Gastrocnemius medialis (tissue), 4 donors: ENCODE results near the gene TFB2M.

Source experiments
- POLR2A ChIP-seq, 2 donors: fragments of 450-650 bp; IDR thresholded peaks; one replicate each; pipeline ENCODE4 v1.6.1; 2017; ENCODE audit warnings: antibody characterized with exemption in 2 of 2, mild to moderate bottlenecking in 2 of 2, moderate library complexity in 2 of 2
- TF ChIP-seq, protein P1 (sequence below), 5 experiments: fragments of 450-650 bp in 3 of 5; fragments of 200-600 bp in 2 of 5; sonication (generic) in 2 of 5; IDR thresholded peaks in 4 of 5; conservative IDR thresholded peaks in 1 of 5; 1 replicate in 4 of 5; 2 replicates in 1 of 5; pipeline ENCODE4 v1.5.1; 2016 to 2019; ENCODE audit warnings: antibody characterized with exemption in 5 of 5, mild to moderate bottlenecking in 3 of 5, moderate library complexity in 3 of 5

DNA sequence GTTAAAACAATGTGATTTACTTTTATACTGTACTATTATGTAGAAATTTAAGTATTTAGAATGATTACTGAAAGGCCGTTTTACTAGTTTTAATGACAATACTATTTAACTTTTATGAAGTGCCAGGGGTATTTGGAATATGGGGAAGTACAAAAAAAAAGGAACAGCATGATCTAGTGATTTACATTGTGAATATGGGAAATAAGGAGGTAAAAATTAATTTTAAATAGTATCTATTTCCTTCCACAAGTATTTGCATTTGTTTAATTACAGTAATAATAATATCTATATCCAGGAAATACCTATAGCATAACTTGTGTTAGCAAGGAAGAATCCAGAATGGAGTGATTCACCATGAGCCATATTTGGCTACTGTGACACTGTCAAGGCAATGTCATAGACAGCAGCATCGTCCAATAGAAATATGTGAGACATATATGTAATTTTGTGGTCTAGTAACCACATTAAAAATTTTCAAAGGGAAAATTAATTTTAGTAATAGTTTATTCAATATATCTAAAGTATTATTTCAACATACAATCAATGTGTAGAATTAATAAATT, 22.2 kb upstream of the TFB2M start:
- TF ChIP-seq, protein P1, sequence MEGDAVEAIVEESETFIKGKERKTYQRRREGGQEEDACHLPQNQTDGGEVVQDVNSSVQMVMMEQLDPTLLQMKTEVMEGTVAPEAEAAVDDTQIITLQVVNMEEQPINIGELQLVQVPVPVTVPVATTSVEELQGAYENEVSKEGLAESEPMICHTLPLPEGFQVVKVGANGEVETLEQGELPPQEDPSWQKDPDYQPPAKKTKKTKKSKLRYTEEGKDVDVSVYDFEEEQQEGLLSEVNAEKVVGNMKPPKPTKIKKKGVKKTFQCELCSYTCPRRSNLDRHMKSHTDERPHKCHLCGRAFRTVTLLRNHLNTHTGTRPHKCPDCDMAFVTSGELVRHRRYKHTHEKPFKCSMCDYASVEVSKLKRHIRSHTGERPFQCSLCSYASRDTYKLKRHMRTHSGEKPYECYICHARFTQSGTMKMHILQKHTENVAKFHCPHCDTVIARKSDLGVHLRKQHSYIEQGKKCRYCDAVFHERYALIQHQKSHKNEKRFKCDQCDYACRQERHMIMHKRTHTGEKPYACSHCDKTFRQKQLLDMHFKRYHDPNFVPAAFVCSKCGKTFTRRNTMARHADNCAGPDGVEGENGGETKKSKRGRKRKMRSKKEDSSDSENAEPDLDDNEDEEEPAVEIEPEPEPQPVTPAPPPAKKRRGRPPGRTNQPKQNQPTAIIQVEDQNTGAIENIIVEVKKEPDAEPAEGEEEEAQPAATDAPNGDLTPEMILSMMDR (IDR thresholded peaks at IDR 0.05 in 4 of 5, conservative IDR thresholded peaks at IDR 0.05 in 1 of 5), result no peak
- no peak for TF ChIP-seq POLR2A (IDR thresholded peaks at IDR 0.05)
